SK-N-SH (cell line): ENCODE results near the gene MAN1B1. TPM values are rescaled to one million over a fixed set of nuclear protein-coding genes. Genes with fewer than 3 reads are reported as not detected.

Source experiments
- CTCF ChIA-PET: fragments of 300-600, 350-600 bp; formaldehyde crosslinking; extraction: SDS; loops from one replicate; lab custom pipeline; 2021; lab: Yijun Ruan, JAX
- POLR2A ChIA-PET: fragments of 350-600 bp; sonication (Branson Sonifier 250); formaldehyde crosslinking; extraction: SDS; loops from one replicate; lab custom pipeline; 2020; ENCODE audit warnings: antibody characterized with exemption, inconsistent platforms; lab: Yijun Ruan, JAX
- DNase-seq: peaks from one replicate; pipeline ENCODE4 v3.0.0; 2012
- H2AFZ ChIP-seq: fragments of 200-600 bp; sonication (generic); 2 replicates; pipeline ENCODE4 v1.8.1; 2016; ENCODE audit warnings: antibody characterized with exemption, mild to moderate bottlenecking, low read depth
- H3F3A ChIP-seq: fragments of 200-600 bp; sonication (generic); replicated peaks from 2 replicates; pipeline ENCODE3; 2016; ENCODE audit warnings: antibody characterized with exemption, mild to moderate bottlenecking; ENCODE audit not compliant: insufficient read depth
- H3K27ac ChIP-seq, 2 experiments: fragments of 200-500 bp in 1 of 2; fragments of 200-600 bp in 1 of 2; sonication (Bioruptor generic) in 1 of 2; sonication (generic), shearing (Covaris generic) in 1 of 2; 2 replicates each; pipeline versions ENCODE4 v1.5.1 to v1.6.1; 2014 to 2016; ENCODE audit warnings: low read depth in 2 of 2, inconsistent platforms in 1 of 2, low read length in 1 of 2, mild to moderate bottlenecking in 1 of 2, mixed read lengths in 1 of 2
- H3K27me3 ChIP-seq: fragments of 200-600 bp; sonication (generic), shearing (Covaris generic); 2 replicates; pipeline ENCODE4 v1.6.1; 2016; ENCODE audit warnings: mixed run types; ENCODE audit not compliant: insufficient read depth
- H3K36me3 ChIP-seq, 2 experiments: fragments of 200-500 bp in 1 of 2; fragments of 200-600 bp in 1 of 2; sonication (Bioruptor generic) in 1 of 2; sonication (generic) in 1 of 2; replicated peaks in 1 of 2; 2 replicates each; pipeline versions ENCODE3 to v1.5.1; 2014 to 2016; ENCODE audit warnings: low read length in 1 of 2, mild to moderate bottlenecking in 1 of 2; ENCODE audit not compliant: insufficient read depth in 2 of 2, control insufficient read depth in 1 of 2
- H3K4me1 ChIP-seq, 2 experiments: fragments of 200-500 bp in 1 of 2; fragments of 200-600 bp in 1 of 2; sonication (Bioruptor generic) in 1 of 2; sonication (generic), shearing (Covaris generic) in 1 of 2; 2 replicates each; pipeline versions ENCODE4 v1.5.1 to v1.6.1; 2014 to 2016; ENCODE audit warnings: low read depth in 1 of 2, low read length in 1 of 2, mixed run types in 1 of 2; ENCODE audit not compliant: insufficient read depth in 2 of 2, control insufficient read depth in 1 of 2
- H3K4me2 ChIP-seq: fragments of 200-600 bp; sonication (generic), shearing (Covaris generic); 2 replicates; pipeline ENCODE4 v1.6.1; 2017; ENCODE audit warnings: mixed run types
- H3K4me3 ChIP-seq, 2 experiments: fragments of 200-500 bp in 1 of 2; fragments of 200-600 bp in 1 of 2; sonication (Bioruptor generic) in 1 of 2; sonication (generic), shearing (Covaris generic) in 1 of 2; 2 replicates each; pipeline versions ENCODE4 v1.5.1 to v1.8.1; 2014 to 2016; ENCODE audit warnings: low read depth in 2 of 2, inconsistent platforms in 1 of 2, low read length in 1 of 2, mild to moderate bottlenecking in 1 of 2, mixed read lengths in 1 of 2, moderate library complexity in 1 of 2
- H3K79me2 ChIP-seq: fragments of 200-600 bp; sonication (generic); 2 replicates; pipeline ENCODE4 v1.8.1; 2017; ENCODE audit warnings: mild to moderate bottlenecking; ENCODE audit not compliant: insufficient read depth
- H3K9ac ChIP-seq: fragments of 200-600 bp; sonication (generic); 2 replicates; pipeline ENCODE4 v1.6.1; 2017; ENCODE audit warnings: mixed run types
- H3K9me2 ChIP-seq: fragments of 200-600 bp; sonication (generic); 2 replicates; pipeline ENCODE4 v1.6.1; 2017; ENCODE audit warnings: mixed run types
- H3K9me3 ChIP-seq: fragments of 200-600 bp; sonication (generic); 2 replicates; pipeline ENCODE4 v1.6.1; 2017; ENCODE audit warnings: mixed run types, mild to moderate bottlenecking, moderate library complexity
- H4K20me1 ChIP-seq: fragments of 200-600 bp; sonication (generic); 2 replicates; pipeline ENCODE4 v1.6.1; 2017; ENCODE audit warnings: mild to moderate bottlenecking, mixed run types; ENCODE audit not compliant: insufficient read depth
- ELF1 ChIP-seq: IDR thresholded peaks from 2 replicates; pipeline ENCODE4 v1.4.0; 2012
- EP300 ChIP-seq, 2 experiments: IDR thresholded peaks; 2 replicates each; pipeline versions ENCODE4 v1.4.0 to v1.6.1; 2012; ENCODE audit warnings: borderline replicate concordance in 1 of 2, low read depth in 1 of 2, low read length in 1 of 2
- MXI1 ChIP-seq: IDR thresholded peaks from 2 replicates; pipeline ENCODE4 v1.6.1; 2012; ENCODE audit warnings: mild to moderate bottlenecking, low read depth, low read length, improper control_type of control experiment
- NFIC ChIP-seq: IDR thresholded peaks from 2 replicates; pipeline ENCODE4 v1.4.0; 2012; ENCODE audit warnings: borderline replicate concordance
- POLR2AphosphoS5 ChIP-seq: IDR thresholded peaks from 2 replicates; pipeline ENCODE4 v1.6.1; 2012; ENCODE audit warnings: low read depth, low read length
- RCOR1 ChIP-seq: fragments of 150-350 bp; IDR thresholded peaks from 2 replicates; pipeline ENCODE4 v1.6.1; 2017; ENCODE audit warnings: antibody characterized with exemption, low read length
- SMC3 ChIP-seq: IDR thresholded peaks from 2 replicates; pipeline ENCODE4 v1.6.1; 2012; ENCODE audit warnings: low read depth, low read length, improper control_type of control experiment
- TAF1 ChIP-seq: IDR thresholded peaks from 2 replicates; pipeline ENCODE4 v1.6.1; 2012; ENCODE audit warnings: low read depth, mild to moderate bottlenecking, low read length, moderate library complexity, borderline replicate concordance
- TEAD4 ChIP-seq: IDR thresholded peaks from 2 replicates; pipeline ENCODE4 v1.4.0; 2012; ENCODE audit warnings: mild to moderate bottlenecking, borderline replicate concordance; ENCODE audit not compliant: insufficient read depth
- WGBS: methylation state at CpG from one replicate; pipeline ENCODE4 v1.1.6; 2017; ENCODE audit warnings: low lambda C conversion rate; 5-methylcytosine and 5-hydroxymethylcytosine counted together
- polyA plus RNA-seq, 3 experiments: library from polyadenylated mRNA; depleted of rRNA; stranded (reverse); fragments of >200 nt; gene quantifications; 2 replicates each; pipeline ENCODE4 v1.2.3, GENCODE V29; 2012
- TF ChIP-seq, protein P1 (sequence below): IDR thresholded peaks from 2 replicates; pipeline ENCODE4 v1.4.0; 2012; ENCODE audit warnings: low read depth, borderline replicate concordance
- TF ChIP-seq, protein P2 (sequence below): IDR thresholded peaks from 2 replicates; pipeline ENCODE4 v1.4.0; 2012; ENCODE audit warnings: low read depth, borderline replicate concordance

MAN1B1 gene
- polyA plus RNA-seq, 1 of the 3 experiments (the other 2 are of a cell fraction): 57.8 TPM

DNA sequence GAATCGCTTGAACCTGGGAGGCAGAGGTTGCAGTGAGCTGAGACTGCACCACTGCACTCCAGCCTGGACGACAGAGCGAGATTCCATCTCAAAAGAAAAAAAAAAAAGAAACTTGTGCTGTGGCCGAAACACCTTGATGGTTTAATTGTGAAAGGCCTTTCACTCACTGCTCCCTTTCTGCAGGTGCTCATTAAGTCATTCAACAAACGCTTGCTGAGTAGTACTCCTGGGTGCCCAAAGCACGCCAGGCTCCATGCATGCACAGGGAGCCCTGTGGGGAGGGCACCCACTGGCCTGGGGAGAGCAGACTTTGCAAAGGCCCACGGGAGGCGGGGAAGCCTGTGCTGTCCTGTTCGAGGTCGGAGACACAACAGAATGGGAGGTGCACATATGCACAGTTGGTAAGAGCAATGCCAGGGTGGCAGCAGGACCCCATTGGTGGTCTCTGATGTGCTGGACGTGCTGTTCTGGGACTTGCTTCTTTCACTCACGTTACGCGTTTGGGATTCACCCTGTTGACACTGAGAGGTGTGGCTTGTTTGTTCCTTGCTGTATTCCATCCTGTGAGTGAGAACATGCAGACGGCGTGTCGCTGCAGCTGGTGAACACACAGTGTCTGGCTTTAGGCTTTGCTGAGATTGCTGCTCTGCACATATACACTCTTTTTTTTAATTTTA is 29.9 kb upstream of the MAN1B1 start (continued):
- TF ChIP-seq POLR2AphosphoS5: no peak
- TF ChIP-seq, protein P1, sequence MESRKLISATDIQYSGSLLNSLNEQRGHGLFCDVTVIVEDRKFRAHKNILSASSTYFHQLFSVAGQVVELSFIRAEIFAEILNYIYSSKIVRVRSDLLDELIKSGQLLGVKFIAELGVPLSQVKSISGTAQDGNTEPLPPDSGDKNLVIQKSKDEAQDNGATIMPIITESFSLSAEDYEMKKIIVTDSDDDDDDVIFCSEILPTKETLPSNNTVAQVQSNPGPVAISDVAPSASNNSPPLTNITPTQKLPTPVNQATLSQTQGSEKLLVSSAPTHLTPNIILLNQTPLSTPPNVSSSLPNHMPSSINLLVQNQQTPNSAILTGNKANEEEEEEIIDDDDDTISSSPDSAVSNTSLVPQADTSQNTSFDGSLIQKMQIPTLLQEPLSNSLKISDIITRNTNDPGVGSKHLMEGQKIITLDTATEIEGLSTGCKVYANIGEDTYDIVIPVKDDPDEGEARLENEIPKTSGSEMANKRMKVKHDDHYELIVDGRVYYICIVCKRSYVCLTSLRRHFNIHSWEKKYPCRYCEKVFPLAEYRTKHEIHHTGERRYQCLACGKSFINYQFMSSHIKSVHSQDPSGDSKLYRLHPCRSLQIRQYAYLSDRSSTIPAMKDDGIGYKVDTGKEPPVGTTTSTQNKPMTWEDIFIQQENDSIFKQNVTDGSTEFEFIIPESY: no peak
- no peak for TF ChIP-seq SMC3
- TF ChIP-seq, protein P2, sequence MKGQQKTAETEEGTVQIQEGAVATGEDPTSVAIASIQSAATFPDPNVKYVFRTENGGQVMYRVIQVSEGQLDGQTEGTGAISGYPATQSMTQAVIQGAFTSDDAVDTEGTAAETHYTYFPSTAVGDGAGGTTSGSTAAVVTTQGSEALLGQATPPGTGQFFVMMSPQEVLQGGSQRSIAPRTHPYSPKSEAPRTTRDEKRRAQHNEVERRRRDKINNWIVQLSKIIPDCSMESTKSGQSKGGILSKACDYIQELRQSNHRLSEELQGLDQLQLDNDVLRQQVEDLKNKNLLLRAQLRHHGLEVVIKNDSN: no peak
- TF ChIP-seq EP300 (IDR thresholded peaks at IDR 0.05; ENCODE audit: borderline replicate concordance in 1 of 2, low read depth in 1 of 2, low read length in 1 of 2): no peak
- no peak for TF ChIP-seq RCOR1
- no peak for TF ChIP-seq MXI1
- TF ChIP-seq TAF1: no peak
- no peak for TF ChIP-seq NFIC
- TF ChIP-seq ELF1: no peak

DNA sequence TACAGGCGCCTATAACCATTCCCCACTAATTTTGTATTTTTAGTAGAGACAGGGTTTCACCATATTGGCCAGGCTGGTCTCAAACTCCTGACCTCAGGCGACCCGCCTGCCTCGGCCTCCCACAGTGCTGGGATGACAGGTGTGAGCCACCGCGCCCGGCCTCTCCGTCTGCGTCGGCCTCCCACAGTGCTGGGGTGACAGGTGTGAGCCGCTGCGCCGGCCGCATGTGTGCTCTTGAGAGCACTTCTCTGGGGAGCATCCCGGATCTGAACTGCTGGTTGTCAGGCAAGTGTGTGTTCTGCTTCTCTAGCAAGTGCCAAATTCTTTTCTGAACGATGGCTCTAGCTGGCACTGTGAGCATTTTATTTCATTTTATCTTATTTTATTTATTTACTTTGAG is 29.2 kb upstream of the MAN1B1 start:
- CTCF ChIA-PET: interaction anchor here (1.0 to 19.8 kb wide), 3 partner anchors 7 to 28 kb away, joined by 4 to 803 read pairs (median 803); partner anchors contain the start of genes ENTPD2, NPDC1 and SAPCD2
- no peak for DNase-seq

More for the DNA sequence above, 29.2 kb upstream of the MAN1B1 start:
- H3K9me2 ChIP-seq: no peaks in the 10 kb centered on the region
- no peaks in the 10 kb centered on the region for H3F3A ChIP-seq
- 81% methylated on average over 13 of the region's 16 CpGs for WGBS
- H3K27ac ChIP-seq: no peak overlapping the region
- no peak overlapping the region for H2AFZ ChIP-seq
- H3K9ac ChIP-seq: no peak overlapping the region
- H3K9me3 ChIP-seq: no peaks in the 10 kb centered on the region
- no peak for TF ChIP-seq TEAD4
- no peak for TF ChIP-seq SMC3
- no peaks in the 10 kb centered on the region for H4K20me1 ChIP-seq
- H3K4me1 ChIP-seq: peaks cover 0 to 29% of the 10 kb centered on the region in 2 experiments; a peak in 2 of 4 replicates
- no peak overlapping the region for H3K4me3 ChIP-seq
- no peaks in the 10 kb centered on the region for H3K36me3 ChIP-seq
- H3K4me2 ChIP-seq: no peak overlapping the region
- H3K79me2 ChIP-seq: no peaks in the 10 kb centered on the region
- POLR2A ChIA-PET: no interaction called here
- H3K27me3 ChIP-seq: no peaks in the 10 kb centered on the region
